Right lung (tissue), 5 donors: ENCODE results near the gene CALY. TPM values are rescaled to one million over a fixed set of nuclear protein-coding genes. Genes with fewer than 3 reads are reported as not detected.
"Not testable (repeated sequence)": the region's sequence is repeated elsewhere in the genome, so short reads cannot be mapped to it uniquely, and the experiment has no call there.

Source experiments
- DNase-seq, 2 donors: peaks; one replicate each; pipeline ENCODE4 v3.0.0-alpha.2; 2013
- polyA plus RNA-seq, 5 donors: library from polyadenylated mRNA; unstranded; fragments of 120-200 nt; gene quantifications; one replicate each; pipeline versions ENCODE4 v1.2.1 to v1.2.3, GENCODE V29; 2013; ENCODE audit warnings: inconsistent platforms in 1 of 5, low replicate concordance in 1 of 5; ENCODE audit not compliant: insufficient read length in 5 of 5, insufficient read depth in 1 of 5

The CALY gene
- polyA plus RNA-seq, 5 donors: 0.29 to 0.31 (median 0.31) TPM; not detected in 2

GRCh38 chr10:133367461-133367860 lies 30.8 kb upstream of the CALY start:
- DNase-seq: not testable (repeated sequence)

DNA sequence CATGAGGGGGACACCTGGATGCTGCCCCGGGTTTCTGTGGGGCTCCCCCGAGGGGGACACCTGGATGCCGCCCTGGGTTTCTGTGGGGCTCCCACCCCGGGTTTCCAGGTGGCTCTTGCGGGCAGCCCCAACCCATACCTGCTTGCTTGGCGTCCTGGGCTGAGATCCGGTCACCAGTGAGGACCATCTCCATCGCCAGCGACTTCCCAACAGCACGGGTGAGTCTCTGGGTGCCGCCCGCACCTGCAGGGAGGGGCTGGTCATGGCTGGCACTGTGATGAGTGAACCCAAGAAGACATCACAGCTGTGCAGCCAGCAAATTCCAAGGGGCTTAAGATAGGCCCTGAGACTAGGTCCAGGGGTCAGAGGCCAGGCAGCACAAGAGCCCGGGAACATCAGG lies 30.1 kb upstream of the CALY start:
- DNase-seq: no peak

GRCh38 chr10:133366130-133366478 lies 29.4 kb upstream of the CALY start:
- no peak for DNase-seq

GRCh38 chr10:133365461-133366129 lies 28.9 kb upstream of the CALY start:
- no peak for DNase-seq

DNA sequence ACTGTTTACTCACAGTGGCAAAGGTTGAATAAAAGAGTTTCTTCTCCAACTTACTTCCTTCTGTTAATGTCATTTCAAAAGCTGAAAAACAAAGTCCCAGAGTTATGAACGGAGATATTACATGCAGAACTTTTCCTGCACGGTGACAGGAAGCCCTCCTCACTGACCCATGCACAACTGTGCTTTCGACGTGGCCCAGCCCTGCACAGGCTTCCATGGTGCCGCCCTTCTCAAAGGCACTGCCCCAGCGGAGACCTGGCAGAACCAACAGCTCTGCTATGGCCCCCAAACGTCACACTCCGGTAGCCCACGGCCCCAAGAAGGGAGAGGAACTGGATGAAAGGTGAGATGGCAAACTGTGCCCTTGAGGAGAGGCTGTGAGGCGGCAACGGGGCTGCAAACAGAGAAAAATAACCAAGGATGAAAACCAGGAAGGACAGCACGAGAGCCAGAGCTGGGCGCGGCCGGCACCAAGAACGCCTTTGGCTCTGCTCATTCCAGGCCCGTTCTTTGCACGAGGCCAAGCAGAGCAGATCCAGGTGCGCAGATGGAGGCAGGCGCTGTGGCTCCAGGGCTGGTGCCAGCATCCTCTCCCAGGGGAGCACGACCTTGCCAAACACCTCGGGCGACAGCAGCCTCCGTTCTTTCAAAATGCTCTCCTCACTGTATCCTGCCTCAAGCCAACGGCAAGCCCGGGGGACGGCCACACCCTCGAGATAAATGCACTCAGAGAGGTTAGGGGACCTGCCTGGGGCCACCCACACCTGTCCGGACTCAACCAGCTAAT lies 28.1 kb upstream of the CALY start:
- no peak for DNase-seq

- no peak for DNase-seq
Observed at GRCh38 chr10:133362846-133363245, 26.1 kb upstream of the CALY start.

GRCh38 chr10:133361773-133362441 lies 25.2 kb upstream of the CALY start:
- DNase-seq: no peak

GRCh38 chr10:133361227-133361626 lies 24.5 kb upstream of the CALY start:
- DNase-seq: no peak

GRCh38 chr10:133359972-133360610 lies 23.4 kb upstream of the CALY start:
- DNase-seq: no peak

DNA sequence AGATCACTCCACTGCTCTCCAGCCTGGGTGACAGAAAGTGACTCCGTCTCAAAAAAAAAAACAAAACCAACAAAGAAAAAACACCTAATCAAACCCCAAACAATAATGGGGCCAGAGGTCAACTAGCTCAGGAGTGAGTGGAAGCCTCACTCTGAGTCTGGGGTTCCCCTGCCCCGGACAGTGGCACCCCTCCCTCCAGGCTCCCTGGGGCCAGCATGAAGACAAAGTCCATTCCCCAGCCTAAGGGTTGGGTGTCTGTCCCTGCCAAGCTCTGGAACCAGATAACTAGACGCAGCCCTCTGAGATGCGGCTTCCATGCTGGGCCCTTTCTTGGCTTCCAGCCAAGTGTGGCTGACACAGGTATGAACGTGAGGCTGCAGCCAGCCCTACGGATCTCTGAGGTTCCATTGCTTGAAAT lies 22.9 kb upstream of the CALY start:
- DNase-seq: no peak

GRCh38 chr10:133358925-133359310 lies 22.2 kb upstream of the CALY start:
- no peak for DNase-seq

DNA sequence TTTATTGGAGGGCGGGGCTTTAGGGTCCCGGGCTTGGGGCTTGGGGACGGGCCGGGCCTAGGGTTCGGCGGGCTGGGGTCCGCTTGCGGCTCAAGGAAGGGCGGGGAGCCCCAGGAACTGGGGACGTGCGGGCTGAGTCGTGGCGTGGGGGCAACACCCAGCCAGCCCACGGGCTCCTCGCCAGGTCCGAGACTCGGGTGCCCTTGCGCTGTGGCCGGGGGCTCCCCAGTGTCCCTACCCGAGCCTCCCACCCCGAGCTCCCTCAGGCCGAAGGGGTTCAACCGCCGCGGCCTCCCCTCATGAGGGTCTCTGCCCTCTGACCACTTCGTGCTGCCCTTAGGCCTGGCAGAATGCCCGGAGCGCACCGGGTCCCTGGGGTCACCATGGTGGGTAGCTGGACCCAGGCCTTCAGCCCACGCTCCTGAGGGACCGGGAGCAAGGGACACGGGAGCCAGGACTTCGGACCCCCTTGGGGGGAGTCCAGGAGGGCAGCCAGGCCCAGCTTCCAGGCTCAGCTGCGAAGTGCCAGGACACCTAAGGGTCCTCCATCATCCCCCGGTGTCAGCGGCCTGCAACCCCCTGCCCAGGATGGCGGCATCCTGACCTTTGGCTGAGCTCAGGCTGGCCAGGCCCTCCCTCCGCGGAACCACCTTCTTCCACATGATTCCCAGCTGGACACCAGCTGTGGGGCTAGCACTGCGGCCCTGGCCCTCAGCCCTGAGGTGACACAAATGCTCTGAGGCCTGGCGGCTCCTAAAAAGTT lies 21.6 kb upstream of the CALY start:
- no peak for DNase-seq

GRCh38 chr10:133357285-133358161 lies 20.8 kb upstream of the CALY start, which contains the start of gene FUOM:
FUOM (minus strand) TSS chr10:133358019; CDS start chr10:133358007, 12 bp downstream.
- peak; percentile 38 to 56 for DNase-seq

DNA sequence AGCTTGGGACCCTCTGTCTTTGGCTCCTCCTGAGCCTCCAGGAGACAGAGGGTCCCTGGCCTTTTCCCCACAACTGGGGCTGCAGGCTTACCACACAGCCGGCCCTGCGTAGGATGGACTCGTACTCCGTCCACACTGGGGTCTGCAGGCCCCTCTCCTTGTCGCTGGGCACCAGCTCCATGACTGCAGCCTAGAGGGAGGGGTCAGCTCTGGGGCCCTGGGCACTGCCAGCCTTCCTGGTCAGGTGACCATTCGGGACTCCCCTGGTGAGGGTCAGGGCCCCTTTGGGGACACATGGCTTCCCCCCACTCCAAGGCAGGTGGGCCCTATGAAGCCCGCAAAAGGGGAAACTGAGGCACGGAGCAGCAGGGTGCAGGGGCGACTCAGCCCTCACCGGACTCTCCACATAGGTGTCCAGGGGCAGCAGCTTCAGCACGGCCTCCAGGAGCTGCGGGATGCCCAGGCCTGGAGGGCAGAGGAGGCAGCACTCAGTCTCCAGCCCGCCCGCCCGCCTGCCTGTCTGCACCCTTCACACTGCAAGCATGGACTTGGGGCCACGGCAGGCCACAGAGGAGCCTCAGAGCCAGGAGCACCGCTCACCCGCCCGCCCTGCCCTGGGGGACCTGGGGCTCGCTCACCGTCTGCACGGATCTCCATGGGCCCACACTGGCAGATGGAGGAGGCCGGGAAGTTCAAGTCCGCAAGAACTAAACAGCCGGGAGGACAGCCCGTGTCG lies 20.0 kb upstream of the CALY start:
- no peak for DNase-seq

DNA sequence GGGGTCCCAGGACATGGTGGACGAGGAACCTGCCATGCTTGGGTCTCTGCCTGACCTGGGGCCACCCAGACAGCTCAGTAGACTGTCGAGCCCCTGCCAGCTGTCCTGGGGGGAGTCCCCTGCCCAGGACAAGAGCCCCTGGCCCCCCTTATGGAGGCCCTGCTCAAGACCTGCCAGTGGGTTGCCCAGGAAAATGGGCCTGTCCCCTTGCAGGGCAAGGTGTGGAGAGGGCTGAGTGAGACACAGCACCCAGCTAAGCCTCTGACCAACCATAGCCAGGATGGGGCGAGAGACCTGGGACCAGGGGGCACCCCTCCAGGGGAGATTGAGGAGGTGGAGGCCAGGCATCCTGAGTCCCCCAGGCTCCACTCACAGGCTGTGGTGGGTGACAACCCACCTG lies 19.3 kb upstream of the CALY start:
- DNase-seq: no peak

GRCh38 chr10:133355266-133355665 lies 18.6 kb upstream of the CALY start:
- DNase-seq: no peak

DNA sequence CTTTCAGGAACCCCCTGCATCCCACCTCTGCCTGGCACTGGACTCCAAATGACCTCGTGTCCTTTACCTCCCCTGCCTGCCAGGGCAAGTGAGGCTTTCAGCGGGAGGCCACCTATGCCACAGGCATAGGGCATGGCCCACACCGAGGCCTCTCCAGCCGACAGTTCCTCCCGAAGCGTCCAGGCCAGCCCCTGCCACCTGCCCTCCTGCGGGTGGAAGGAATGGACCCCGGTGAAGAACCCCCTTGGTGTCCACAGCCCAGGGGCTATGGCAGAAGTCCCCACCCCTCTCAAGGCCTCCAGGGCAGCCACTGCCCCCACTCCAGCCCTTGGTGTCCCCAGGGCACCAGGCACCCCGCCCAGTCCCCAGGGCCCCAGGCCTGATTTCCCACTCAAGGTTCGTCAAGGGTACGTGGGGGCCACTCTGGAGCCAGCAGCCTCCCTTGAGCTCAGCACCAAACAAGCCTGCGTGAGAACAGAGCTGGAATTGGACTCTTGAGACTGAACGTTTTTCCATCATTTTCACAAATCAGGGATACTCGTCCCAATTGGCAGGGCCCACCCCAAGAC lies 18.1 kb upstream of the CALY start:
- no peak for DNase-seq

DNA sequence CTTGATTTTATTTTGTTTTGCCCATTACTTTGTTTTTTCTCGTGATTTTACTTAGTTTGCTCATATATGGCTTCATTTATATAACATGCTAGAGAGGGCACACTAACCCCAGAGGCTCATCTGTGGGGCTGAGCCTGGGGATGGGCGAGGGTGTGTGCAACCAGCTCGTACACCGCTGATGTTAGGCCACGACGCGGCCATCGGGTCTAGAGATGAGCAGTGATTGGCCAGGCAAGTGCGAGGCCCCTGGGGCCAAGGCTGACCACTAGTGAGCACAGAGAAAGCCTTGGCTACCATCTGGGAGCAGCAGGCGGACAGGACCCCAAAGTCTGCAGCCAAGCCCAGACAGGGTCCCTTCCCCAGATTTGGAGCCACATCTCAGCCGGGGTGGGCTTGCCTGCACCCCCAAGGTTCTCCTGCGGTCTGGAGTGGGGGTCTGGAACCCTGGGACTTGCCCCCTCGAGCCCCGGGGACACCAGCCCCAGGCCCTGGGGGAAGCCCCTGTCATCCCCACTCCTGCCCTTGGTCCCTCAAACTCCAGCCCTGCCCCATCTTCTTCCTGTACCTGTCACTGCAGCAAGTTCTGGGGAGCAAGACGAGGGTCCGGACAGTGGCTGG lies 17.4 kb upstream of the CALY start:
- no peak for DNase-seq
